Liver (tissue), 9 donors: Measurements from ENCODE around the gene SLC41A1. TPM values are rescaled to one million over a fixed set of nuclear protein-coding genes. Genes with fewer than 3 reads are reported as not detected.

Source experiments
- DNase-seq: peaks from one replicate; pipeline ENCODE4 v3.0.0-alpha.2; 2017; ENCODE audit warnings: low spot score
- H3K27ac ChIP-seq, 2 donors: one replicate each; pipeline ENCODE4 v1.7.0; 2013; ENCODE audit warnings: inconsistent platforms in 2 of 2, low read length in 2 of 2, control low read depth in 1 of 2, low read depth in 1 of 2, mild to moderate bottlenecking in 1 of 2
- H3K27me3 ChIP-seq, 4 donors: one replicate each; pipeline versions ENCODE4 v1.6.1 to v1.7.0; 2013; ENCODE audit warnings: low read length in 3 of 4, inconsistent platforms in 1 of 4, mild to moderate bottlenecking in 1 of 4, moderate library complexity in 1 of 4; ENCODE audit not compliant: control insufficient read depth in 4 of 4, insufficient read depth in 4 of 4
- H3K36me3 ChIP-seq, 4 donors: one replicate each; pipeline versions ENCODE4 v1.6.1 to v1.7.0; 2013; ENCODE audit warnings: low read length in 3 of 4, mild to moderate bottlenecking in 3 of 4, low read depth in 1 of 4, moderate library complexity in 1 of 4; ENCODE audit not compliant: control insufficient read depth in 4 of 4, insufficient read depth in 3 of 4
- H3K4me1 ChIP-seq, 4 donors: one replicate each; pipeline versions ENCODE4 v1.6.1 to v1.7.0; 2013; ENCODE audit warnings: low read length in 3 of 4, mild to moderate bottlenecking in 3 of 4, moderate library complexity in 1 of 4; ENCODE audit not compliant: control insufficient read depth in 4 of 4, insufficient read depth in 4 of 4
- H3K4me3 ChIP-seq, 3 donors: one replicate each; pipeline versions ENCODE4 v1.6.1 to v1.7.0; 2013; ENCODE audit warnings: low read length in 3 of 3, control low read depth in 1 of 3, low read depth in 1 of 3, mild to moderate bottlenecking in 1 of 3
- H3K9ac ChIP-seq, 2 donors: one replicate each; pipeline ENCODE4 v1.7.0; 2013; ENCODE audit warnings: low read length in 2 of 2, mild to moderate bottlenecking in 2 of 2, moderate library complexity in 2 of 2, control low read depth in 1 of 2, low read depth in 1 of 2
- H3K9me3 ChIP-seq, 4 donors: one replicate each; pipeline versions ENCODE4 v1.6.1 to v1.7.0; 2013; ENCODE audit warnings: low read length in 3 of 4; ENCODE audit not compliant: control insufficient read depth in 4 of 4
- ATF3 ChIP-seq: IDR thresholded peaks from 2 replicates; pipeline ENCODE4 v1.6.1; 2016; ENCODE audit warnings: antibody characterized with exemption
- CTCF ChIP-seq: fragments of 150-350 bp; IDR thresholded peaks from 2 replicates; pipeline ENCODE4 v1.5.1; 2017; ENCODE audit warnings: improper control_type of control experiment, low read depth, low read length; ENCODE audit not compliant: missing input control
- EGR1 ChIP-seq, 2 donors: IDR thresholded peaks; 2 replicates each; pipeline ENCODE4 v1.6.1; 2016 to 2018; ENCODE audit warnings: antibody characterized with exemption in 2 of 2, low read depth in 2 of 2
- FOXA1 ChIP-seq: IDR thresholded peaks from 2 replicates; pipeline ENCODE4 v1.6.1; 2016; ENCODE audit warnings: antibody characterized with exemption
- FOXA2 ChIP-seq: IDR thresholded peaks from 2 replicates; pipeline ENCODE4 v1.6.1; 2016; ENCODE audit warnings: antibody characterized with exemption
- GABPA ChIP-seq, 2 donors: IDR thresholded peaks in 1 of 2; conservative IDR thresholded peaks in 1 of 2; 2 replicates each; pipeline ENCODE4 v1.6.1; 2016; ENCODE audit warnings: antibody characterized with exemption in 2 of 2, mild to moderate bottlenecking in 1 of 2, moderate library complexity in 1 of 2
- HNF4A ChIP-seq, 2 donors: conservative IDR thresholded peaks; 2 replicates each; pipeline ENCODE4 v1.6.1; 2016; ENCODE audit warnings: antibody characterized with exemption in 2 of 2, mild to moderate bottlenecking in 2 of 2
- HNF4G ChIP-seq: IDR thresholded peaks from 2 replicates; pipeline ENCODE4 v1.6.1; 2016; ENCODE audit warnings: antibody characterized with exemption
- JUND ChIP-seq, 2 donors: IDR thresholded peaks; 2 replicates each; pipeline ENCODE4 v1.6.1; 2016; ENCODE audit warnings: antibody characterized with exemption in 2 of 2
- NR2F2 ChIP-seq: IDR thresholded peaks from 2 replicates; pipeline ENCODE4 v1.6.1; 2016; ENCODE audit warnings: antibody characterized with exemption
- RXRA ChIP-seq, 2 donors: IDR thresholded peaks; 2 replicates each; pipeline ENCODE4 v1.6.1; 2017 to 2018; ENCODE audit warnings: antibody characterized with exemption in 2 of 2, mild to moderate bottlenecking in 1 of 2
- SP1 ChIP-seq: IDR thresholded peaks from 2 replicates; pipeline ENCODE4 v1.6.1; 2018; ENCODE audit warnings: antibody characterized with exemption, mild to moderate bottlenecking
- TAF1 ChIP-seq: conservative IDR thresholded peaks from 2 replicates; pipeline ENCODE4 v1.6.1; 2016; ENCODE audit warnings: antibody characterized with exemption, mild to moderate bottlenecking
- YY1 ChIP-seq: IDR thresholded peaks from 2 replicates; pipeline ENCODE4 v1.6.1; 2016; ENCODE audit warnings: antibody characterized with exemption, mild to moderate bottlenecking
- ZBTB33 ChIP-seq: IDR thresholded peaks from 2 replicates; pipeline ENCODE4 v1.6.1; 2016; ENCODE audit warnings: antibody characterized with exemption
- WGBS: extraction: QIAGEN DNeasy Blood & Tissue Kit; methylation state at CpG from one replicate; pipeline ENCODE4 v1.1.7; 2013; 5-methylcytosine and 5-hydroxymethylcytosine counted together
- polyA plus RNA-seq, 2 donors: library from polyadenylated mRNA; stranded (reverse) in 1 of 2; unstranded in 1 of 2; fragments of 200-250 nt in 1 of 2; fragments of >200 nt in 1 of 2; fragmentation: Nextera tagmentation in 1 of 2; extraction: Ambion mirVana in 1 of 2; gene quantifications; one replicate each; pipeline versions ENCODE4 v1.2.1 to v1.2.3, GENCODE V29; 2013 to 2015
- total RNA-seq, 2 donors: library from RNA; depleted of rRNA; stranded (reverse); fragments of >200 nt; gene quantifications; one replicate each; pipeline ENCODE4 v1.2.3, GENCODE V29; 2014
- TF ChIP-seq, protein P1 (sequence below): IDR thresholded peaks from 2 replicates; pipeline ENCODE4 v1.6.1; 2016; ENCODE audit warnings: antibody characterized with exemption, mild to moderate bottlenecking
- donor health status: healthy.
- donor health status: healthy.
- donor health status: healthy.
- donor health status: healthy.
- donor health status: healthy.

The SLC41A1 gene
- total and polyA plus RNA-seq, 4 donors, result 2.6 to 9.1 (median 4.1) TPM

DNA sequence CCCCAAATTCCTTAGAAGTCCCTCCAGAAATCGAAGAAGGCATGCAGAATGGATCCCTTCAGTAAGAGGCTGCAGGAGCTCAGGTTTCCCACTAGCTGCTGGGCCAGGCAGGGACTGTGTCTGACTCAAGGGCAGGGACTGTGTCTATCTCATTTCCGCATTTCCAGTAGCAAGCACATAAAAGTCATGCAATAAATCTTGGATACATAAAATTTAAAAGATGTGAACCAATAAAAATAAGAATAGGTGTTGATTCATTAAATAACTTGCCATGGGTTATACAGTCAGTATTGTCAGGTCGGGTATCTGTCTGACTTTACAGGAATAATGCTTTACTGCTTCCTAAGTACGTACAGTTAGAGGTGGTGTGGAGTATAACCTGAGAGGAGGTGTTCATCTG, 21.8 kb upstream of the SLC41A1 start:
- Histone ChIP-seq H3K4me3 (no peak overlapping the region), H3K27ac (no peak overlapping the region), H3K4me1 (no peaks in the 10 kb centered on the region), H3K36me3 (no peaks in the 10 kb centered on the region), H3K9ac (no peak overlapping the region), H3K9me3 (no peaks in the 10 kb centered on the region), H3K27me3 (no peaks in the 10 kb centered on the region)
- no peak for DNase-seq
- 79% methylated on average over 4 of the region's 4 CpGs for WGBS
- TF ChIP-seq, protein P1, sequence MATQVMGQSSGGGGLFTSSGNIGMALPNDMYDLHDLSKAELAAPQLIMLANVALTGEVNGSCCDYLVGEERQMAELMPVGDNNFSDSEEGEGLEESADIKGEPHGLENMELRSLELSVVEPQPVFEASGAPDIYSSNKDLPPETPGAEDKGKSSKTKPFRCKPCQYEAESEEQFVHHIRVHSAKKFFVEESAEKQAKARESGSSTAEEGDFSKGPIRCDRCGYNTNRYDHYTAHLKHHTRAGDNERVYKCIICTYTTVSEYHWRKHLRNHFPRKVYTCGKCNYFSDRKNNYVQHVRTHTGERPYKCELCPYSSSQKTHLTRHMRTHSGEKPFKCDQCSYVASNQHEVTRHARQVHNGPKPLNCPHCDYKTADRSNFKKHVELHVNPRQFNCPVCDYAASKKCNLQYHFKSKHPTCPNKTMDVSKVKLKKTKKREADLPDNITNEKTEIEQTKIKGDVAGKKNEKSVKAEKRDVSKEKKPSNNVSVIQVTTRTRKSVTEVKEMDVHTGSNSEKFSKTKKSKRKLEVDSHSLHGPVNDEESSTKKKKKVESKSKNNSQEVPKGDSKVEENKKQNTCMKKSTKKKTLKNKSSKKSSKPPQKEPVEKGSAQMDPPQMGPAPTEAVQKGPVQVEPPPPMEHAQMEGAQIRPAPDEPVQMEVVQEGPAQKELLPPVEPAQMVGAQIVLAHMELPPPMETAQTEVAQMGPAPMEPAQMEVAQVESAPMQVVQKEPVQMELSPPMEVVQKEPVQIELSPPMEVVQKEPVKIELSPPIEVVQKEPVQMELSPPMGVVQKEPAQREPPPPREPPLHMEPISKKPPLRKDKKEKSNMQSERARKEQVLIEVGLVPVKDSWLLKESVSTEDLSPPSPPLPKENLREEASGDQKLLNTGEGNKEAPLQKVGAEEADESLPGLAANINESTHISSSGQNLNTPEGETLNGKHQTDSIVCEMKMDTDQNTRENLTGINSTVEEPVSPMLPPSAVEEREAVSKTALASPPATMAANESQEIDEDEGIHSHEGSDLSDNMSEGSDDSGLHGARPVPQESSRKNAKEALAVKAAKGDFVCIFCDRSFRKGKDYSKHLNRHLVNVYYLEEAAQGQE, result no peak
- TF ChIP-seq HNF4A (conservative IDR thresholded peaks at IDR 0.05) (no peak), JUND (IDR thresholded peaks at IDR 0.05) (no peak), ZBTB33 (no peak), SP1 (no peak), FOXA2 (no peak), HNF4G (no peak), NR2F2 (no peak), RXRA (IDR thresholded peaks at IDR 0.05) (no peak), EGR1 (IDR thresholded peaks at IDR 0.05; ENCODE audit: low read depth in 2 of 2) (no peak), GABPA (IDR thresholded peaks at IDR 0.05 in 1 of 2, conservative IDR thresholded peaks at IDR 0.05 in 1 of 2) (no peak), TAF1 (no peak), FOXA1 (no peak), YY1 (no peak), CTCF (no peak)

DNA sequence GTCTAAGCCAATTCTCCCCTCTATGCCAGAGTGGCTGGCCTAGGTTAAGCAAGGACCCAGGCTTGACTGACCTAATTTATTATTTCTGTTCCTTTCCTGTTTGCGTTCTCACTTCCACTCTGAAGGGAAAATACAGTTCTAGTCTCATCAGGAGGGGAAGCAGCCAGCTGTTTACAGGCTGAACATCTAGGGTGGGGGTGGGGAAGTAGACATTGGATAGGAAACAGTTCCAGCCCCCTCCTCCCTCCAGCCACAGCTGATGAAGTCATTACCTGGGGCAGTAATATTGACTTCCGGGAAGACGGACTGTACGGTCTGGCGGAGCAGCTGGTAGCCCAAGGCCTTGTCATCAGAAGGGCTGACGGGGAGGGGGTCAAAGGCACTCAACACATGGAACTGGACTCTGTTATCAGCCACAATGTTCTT, 19.3 kb upstream of the SLC41A1 start:
- H3K4me3 ChIP-seq, result no peak overlapping the region
- H3K9me3 ChIP-seq, result no peaks in the 10 kb centered on the region
- WGBS, result 83% methylated on average over 6 of the region's 6 CpGs
- DNase-seq, result no peak
- H3K4me1 ChIP-seq, result no peaks in the 10 kb centered on the region
- no peaks in the 10 kb centered on the region for H3K27me3 ChIP-seq
- no peak for TF ChIP-seq ATF3
- TF ChIP-seq HNF4A (conservative IDR thresholded peaks at IDR 0.05), result no peak
- no peak for TF ChIP-seq FOXA2
- TF ChIP-seq TAF1, result no peak
- TF ChIP-seq, protein P1, result no peak
- no peak for TF ChIP-seq FOXA1
- no peak for TF ChIP-seq CTCF
- TF ChIP-seq SP1, result no peak
- no peak overlapping the region for H3K9ac ChIP-seq
- H3K27ac ChIP-seq, result no peak overlapping the region
- no peaks in the 10 kb centered on the region for H3K36me3 ChIP-seq
